Fibroblast of lung (primary cell): Measurements from ENCODE around the gene NAT16.

Experiments used
- CTCF ChIP-seq, 2 donors: IDR thresholded peaks in 1 of 2; conservative IDR thresholded peaks in 1 of 2; 1 replicate in 1 of 2; 2 replicates in 1 of 2; pipeline ENCODE4 v1.5.1; 2011 to 2012; ENCODE audit warnings: low read length in 2 of 2, control low read depth in 1 of 2, inconsistent platforms in 1 of 2, low read depth in 1 of 2, mild to moderate bottlenecking in 1 of 2
- EZH2 ChIP-seq: IDR thresholded peaks from 2 replicates; pipeline ENCODE4 v1.5.1; 2012; ENCODE audit warnings: low read length, control low read depth, mild to moderate bottlenecking; ENCODE audit errors: missing control alignments

DNA sequence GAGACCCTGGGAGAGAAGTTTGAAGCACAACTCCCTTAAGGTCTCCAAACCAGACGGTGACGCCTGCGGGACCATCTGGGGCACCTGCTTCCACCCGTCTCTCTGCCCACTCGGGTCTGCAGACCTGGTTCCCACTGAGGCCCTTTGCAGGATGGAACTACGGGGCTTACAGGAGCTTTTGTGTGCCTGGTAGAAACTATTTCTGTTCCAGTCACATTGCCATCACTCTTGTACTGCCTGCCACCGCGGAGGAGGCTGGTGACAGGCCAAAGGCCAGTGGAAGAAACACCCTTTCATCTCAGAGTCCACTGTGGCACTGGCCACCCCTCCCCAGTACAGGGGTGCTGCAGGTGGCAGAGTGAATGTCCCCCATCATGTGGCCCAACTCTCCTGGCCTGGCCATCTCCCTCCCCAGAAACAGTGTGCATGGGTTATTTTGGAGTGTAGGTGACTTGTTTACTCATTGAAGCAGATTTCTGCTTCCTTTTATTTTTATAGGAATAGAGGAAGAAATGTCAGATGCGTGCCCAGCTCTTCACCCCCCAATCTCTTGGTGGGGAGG, 42.4 kb downstream of the NAT16 start:
- TF ChIP-seq CTCF (conservative IDR thresholded peaks at IDR 0.05 in 1 of 2, IDR thresholded peaks at IDR 0.05 in 1 of 2; ENCODE audit: low read depth in 1 of 2, low read length in 2 of 2) (no peak), EZH2 (no peak)
